Measurements from ENCODE around the gene ANKRD44.

DNA sequence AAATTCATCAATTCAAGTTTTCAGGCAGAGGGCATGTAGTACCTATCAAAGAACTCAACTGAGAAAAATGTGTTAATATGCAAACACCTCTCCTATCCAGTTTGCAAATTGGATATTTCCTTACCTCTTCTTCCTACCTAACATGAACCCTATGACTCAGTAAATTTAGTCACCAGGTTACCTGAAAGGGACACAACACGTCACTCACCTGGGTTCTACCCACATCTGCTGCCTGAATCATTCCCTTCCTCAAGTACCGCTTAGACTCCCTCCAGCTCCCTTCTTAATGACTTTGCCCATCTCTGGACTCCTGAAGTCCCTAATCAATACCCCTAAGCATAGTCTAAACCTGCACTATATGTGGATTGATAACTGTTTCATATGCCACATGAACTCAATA, 10.4 kb downstream of the ANKRD44 start:
- TF ChIP-seq EZH2 (IDR thresholded peaks at IDR 0.05; ENCODE audit: insufficient read depth, poor library complexity, severe bottlenecking) (no peak), EZH2phosphoT487 (IDR thresholded peaks at IDR 0.05; ENCODE audit: insufficient read depth, low read depth) (no peak)
